B cell (primary cell): ENCODE measurements around the gene KLHL18. TPM values are rescaled to one million over a fixed set of nuclear protein-coding genes. Genes with fewer than 3 reads are reported as not detected.

ENCODE experiments used
- ATAC-seq: fragments of 200-7000 bp; cut with Tn5 transposase; one replicate; pipeline ENCODE4 v1.10.0; 2021; ENCODE audit warnings: low read depth, mild to moderate bottlenecking, moderate number of reproducible peaks, moderate library complexity
- CTCF ChIA-PET: fragments of 350-600 bp; sonication (Branson Sonifier 250); formaldehyde crosslinking; loops from one replicate; lab custom pipeline; 2021; ENCODE audit warnings: antibody characterized with exemption, inconsistent platforms; lab: Charles Lee
- POLR2A ChIA-PET: fragments of 350-600 bp; sonication (Branson Sonifier 250); formaldehyde crosslinking; loops from one replicate; lab custom pipeline; 2021; ENCODE audit warnings: antibody characterized with exemption; lab: Charles Lee
- DNase-seq: peaks from one replicate; pipeline ENCODE4 v3.0.0; 2013
- H2AFZ ChIP-seq: 2 replicates; pipeline ENCODE4 v1.6.1; 2012; ENCODE audit warnings: mild to moderate bottlenecking, low read depth, low read length; ENCODE audit not compliant: insufficient read depth, poor library complexity, severe bottlenecking
- H3K27ac ChIP-seq, 2 donors: 1 replicate in 1 of 2; 2 replicates in 1 of 2; pipeline ENCODE4 v1.5.1; 2012 to 2013; ENCODE audit warnings: low read length in 2 of 2, mild to moderate bottlenecking in 2 of 2, moderate library complexity in 1 of 2
- H3K27me3 ChIP-seq, 4 experiments: fragments of 200-600 bp in 1 of 4; sonication (generic) in 1 of 4; replicated peaks in 1 of 4; 1 replicate in 2 of 4; 2 replicates in 2 of 4; pipeline versions ENCODE4 v1.6.1 to v1.7.0; 2013 to 2016; ENCODE audit warnings: low read length in 3 of 4, mild to moderate bottlenecking in 2 of 4, mixed read lengths in 1 of 4, moderate library complexity in 1 of 4; ENCODE audit not compliant: insufficient read depth in 4 of 4, control insufficient read depth in 3 of 4; ENCODE audit errors: control extremely low read depth in 1 of 4
- H3K36me3 ChIP-seq, 2 experiments: replicated peaks in 1 of 2; 1 replicate in 1 of 2; 2 replicates in 1 of 2; pipeline versions ENCODE4 v1.6.1 to v1.7.1; 2013; ENCODE audit warnings: low read length in 1 of 2; ENCODE audit not compliant: insufficient read depth in 2 of 2, control insufficient read depth in 1 of 2; ENCODE audit errors: control extremely low read depth in 1 of 2, extremely low read depth in 1 of 2
- H3K4me1 ChIP-seq, 2 donors: fragments of 200-600 bp in 1 of 2; sonication (generic) in 1 of 2; 1 replicate in 1 of 2; 2 replicates in 1 of 2; pipeline versions ENCODE4 v1.5.1 to v1.6.1; 2013 to 2017; ENCODE audit warnings: low read length in 2 of 2; ENCODE audit not compliant: control insufficient read depth in 2 of 2, insufficient read depth in 2 of 2
- H3K4me2 ChIP-seq: replicated peaks from 2 replicates; pipeline ENCODE3; 2012; ENCODE audit warnings: mild to moderate bottlenecking, low read depth, low read length; ENCODE audit not compliant: poor library complexity, severe bottlenecking
- H3K4me3 ChIP-seq, 5 experiments: fragments of 200-600 bp in 1 of 5; sonication (generic) in 1 of 5; 1 replicate in 3 of 5; 2 replicates in 2 of 5; pipeline versions ENCODE4 v1.5.1 to v1.7.0; 2011 to 2016; ENCODE audit warnings: low read length in 4 of 5, mild to moderate bottlenecking in 4 of 5, low read depth in 2 of 5, control low read depth in 1 of 5, moderate library complexity in 1 of 5; ENCODE audit not compliant: insufficient read depth in 1 of 5; ENCODE audit errors: control extremely low read depth in 1 of 5, extremely low read depth in 1 of 5
- H3K79me2 ChIP-seq: fragments of 200-600 bp; sonication (generic); one replicate; pipeline ENCODE4 v1.6.0; 2016; ENCODE audit warnings: low read length; ENCODE audit not compliant: control insufficient read depth, insufficient read depth
- H3K9ac ChIP-seq: fragments of 200-600 bp; sonication (generic); 2 replicates; pipeline ENCODE4 v1.6.1; 2017; ENCODE audit warnings: mild to moderate bottlenecking, low read length, moderate library complexity
- H3K9me3 ChIP-seq, 3 donors: one replicate each; pipeline versions ENCODE4 v1.6.1 to v1.7.1; 2013; ENCODE audit warnings: low read length in 2 of 3; ENCODE audit not compliant: control insufficient read depth in 2 of 3, insufficient read depth in 1 of 3; ENCODE audit errors: control extremely low read depth in 1 of 3
- H4K20me1 ChIP-seq: 2 replicates; pipeline ENCODE4 v1.6.0; 2012; ENCODE audit warnings: mild to moderate bottlenecking, low read length; ENCODE audit not compliant: insufficient read depth, control insufficient read depth, poor library complexity, severe bottlenecking
- H3K27ac Mint-ChIP-seq: one replicate; pipeline ENCODE4 v1.8.0; 2021; ENCODE audit warnings: mixed read lengths
- H3K27me3 Mint-ChIP-seq: one replicate; pipeline ENCODE4 v1.8.0; 2021; ENCODE audit warnings: mixed read lengths
- H3K4me1 Mint-ChIP-seq: one replicate; pipeline ENCODE4 v1.8.0; 2021; ENCODE audit warnings: mixed read lengths
- H3K4me3 Mint-ChIP-seq: one replicate; pipeline ENCODE4 v1.8.0; 2021; ENCODE audit warnings: mixed read lengths
- H3K9me3 Mint-ChIP-seq: one replicate; pipeline ENCODE4 v1.8.0; 2022; ENCODE audit warnings: mixed read lengths; ENCODE audit not compliant: insufficient read depth
- EZH2 ChIP-seq: IDR thresholded peaks from 2 replicates; pipeline ENCODE4 v1.6.1; 2012; ENCODE audit warnings: borderline replicate concordance, low read depth, mild to moderate bottlenecking, moderate library complexity, low read length; ENCODE audit not compliant: insufficient read depth, poor library complexity, severe bottlenecking
- WGBS: methylation state at CpG from one replicate; pipeline ENCODE4 v1.1.5; 2013; ENCODE audit warnings: missing lambda C conversion rate; ENCODE audit not compliant: insufficient coverage; 5-methylcytosine and 5-hydroxymethylcytosine counted together
- intact Hi-C: fragments of 100-400 bp; cut with micrococcal nuclease; formaldehyde crosslinking; loops from one replicate; pipeline ENCODE4 v1.10.0; 2022
- polyA plus RNA-seq: library from polyadenylated mRNA; depleted of rRNA; stranded (reverse); fragments of >200 nt; gene quantifications from 2 replicates; pipeline ENCODE4 v1.2.3, GENCODE V29; 2012
- total RNA-seq, 2 donors: library from RNA; stranded (reverse); fragments of 120-200 nt in 1 of 2; gene quantifications; 1 replicate in 1 of 2; 2 replicates in 1 of 2; pipeline versions ENCODE4 v1.2.3 to v1.2.4, GENCODE V29; 2013 to 2022
- TF ChIP-seq, protein P1 (sequence below): fragments of 200-600 bp; IDR thresholded peaks from one replicate; pipeline ENCODE4 v1.8.0; 2022; ENCODE audit warnings: antibody characterized with exemption, mild to moderate bottlenecking

The KLHL18 gene
- total and polyA plus RNA-seq, 2 donors (not counting 1 experiment from before 2014, with no cell fraction given), result 30.9 to 50.8 TPM

DNA sequence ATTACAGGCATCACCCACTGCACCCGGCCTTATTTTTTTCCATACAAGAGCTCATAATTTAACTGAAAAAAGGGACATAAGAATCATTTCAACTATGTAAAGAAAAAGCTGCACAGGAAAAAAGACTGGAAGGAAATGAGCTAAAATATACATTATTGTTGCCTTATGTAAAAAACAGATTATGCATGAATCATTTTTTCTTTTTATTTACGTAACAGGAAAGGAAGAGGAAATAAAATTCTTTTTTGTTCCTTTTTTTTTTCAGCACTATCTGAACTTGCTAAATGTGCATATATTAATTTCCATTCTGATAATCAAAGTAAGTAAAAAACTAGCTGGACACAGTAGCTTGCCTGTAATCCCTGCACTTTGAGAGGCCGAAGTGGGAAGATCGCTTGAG, 12.2 kb upstream of the KLHL18 start:
- H3K4me3 ChIP-seq, result no peak overlapping the region
- POLR2A ChIA-PET, result no interaction called here
- WGBS, result no CpG with 5 or more reads among the region's 4 CpGs
- CTCF ChIA-PET, result interaction anchor here (0.6 to 1.6 kb wide), 2 partner anchors 54 to 99 kb away, joined by 5 read pairs; no protein-coding TSS in a partner anchor
- ATAC-seq, result no peak
- Mint-ChIP-seq H3K9me3 (no peaks in the 10 kb centered on the region), H3K27me3 (no peaks in the 10 kb centered on the region), H3K27ac (no peak overlapping the region), H3K4me1 (peaks cover 9% of the 10 kb centered on the region), H3K4me3 (no peak overlapping the region)
- no peak overlapping the region for H3K27ac ChIP-seq
- no peaks in the 10 kb centered on the region for H3K9me3 ChIP-seq
- no peak overlapping the region for H3K9ac ChIP-seq
- no peaks in the 10 kb centered on the region for H3K27me3 ChIP-seq
- no peak for DNase-seq
- H3K79me2 ChIP-seq, result no peaks in the 10 kb centered on the region
- intact Hi-C loops, result no loop called here
- H3K4me2 ChIP-seq, result no peak overlapping the region
- no peaks in the 10 kb centered on the region for H3K36me3 ChIP-seq
- H2AFZ ChIP-seq, result no peak overlapping the region
- peaks cover 4 to 7% of the 10 kb centered on the region in 2 donors for H3K4me1 ChIP-seq
- TF ChIP-seq, protein P1, sequence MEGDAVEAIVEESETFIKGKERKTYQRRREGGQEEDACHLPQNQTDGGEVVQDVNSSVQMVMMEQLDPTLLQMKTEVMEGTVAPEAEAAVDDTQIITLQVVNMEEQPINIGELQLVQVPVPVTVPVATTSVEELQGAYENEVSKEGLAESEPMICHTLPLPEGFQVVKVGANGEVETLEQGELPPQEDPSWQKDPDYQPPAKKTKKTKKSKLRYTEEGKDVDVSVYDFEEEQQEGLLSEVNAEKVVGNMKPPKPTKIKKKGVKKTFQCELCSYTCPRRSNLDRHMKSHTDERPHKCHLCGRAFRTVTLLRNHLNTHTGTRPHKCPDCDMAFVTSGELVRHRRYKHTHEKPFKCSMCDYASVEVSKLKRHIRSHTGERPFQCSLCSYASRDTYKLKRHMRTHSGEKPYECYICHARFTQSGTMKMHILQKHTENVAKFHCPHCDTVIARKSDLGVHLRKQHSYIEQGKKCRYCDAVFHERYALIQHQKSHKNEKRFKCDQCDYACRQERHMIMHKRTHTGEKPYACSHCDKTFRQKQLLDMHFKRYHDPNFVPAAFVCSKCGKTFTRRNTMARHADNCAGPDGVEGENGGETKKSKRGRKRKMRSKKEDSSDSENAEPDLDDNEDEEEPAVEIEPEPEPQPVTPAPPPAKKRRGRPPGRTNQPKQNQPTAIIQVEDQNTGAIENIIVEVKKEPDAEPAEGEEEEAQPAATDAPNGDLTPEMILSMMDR, result no peak
- no peak for TF ChIP-seq EZH2
- no peaks in the 10 kb centered on the region for H4K20me1 ChIP-seq

DNA sequence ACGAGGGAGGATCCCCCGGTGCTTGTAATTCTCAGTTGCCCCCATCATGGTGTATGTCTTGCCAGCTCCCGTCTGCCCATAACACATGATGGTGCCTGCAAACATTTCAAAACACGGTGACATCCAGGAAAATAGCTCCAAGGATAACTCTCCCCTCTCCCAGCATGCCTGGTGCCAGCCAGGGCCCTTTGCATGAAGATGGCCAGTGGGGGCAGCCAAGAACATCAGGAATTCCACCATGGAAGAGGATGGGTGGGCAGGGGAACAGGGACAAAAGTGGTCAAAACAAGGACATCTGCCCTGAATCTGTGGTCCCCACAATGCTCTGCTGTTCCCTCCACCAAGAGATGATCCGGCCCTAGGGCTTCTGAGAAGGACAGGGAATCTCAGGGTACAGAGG, 9.2 kb upstream of the KLHL18 start:
- 96% methylated on average over 4 of the region's 5 CpGs for WGBS
- Mint-ChIP-seq H3K4me3 (no peak overlapping the region), H3K27ac (no peak overlapping the region), H3K4me1 (no peaks in the 10 kb centered on the region), H3K9me3 (no peaks in the 10 kb centered on the region), H3K27me3 (no peaks in the 10 kb centered on the region)
- no peak overlapping the region for H3K9ac ChIP-seq
- CTCF ChIA-PET, result interaction anchor here (0.7 to 1.1 kb wide), 2 partner anchors 45 to 86 kb away, joined by 3 read pairs; no protein-coding TSS in a partner anchor
- H4K20me1 ChIP-seq, result no peaks in the 10 kb centered on the region
- no peak overlapping the region for H3K4me3 ChIP-seq
- ATAC-seq (no peak), DNase-seq (no peak)
- H3K27me3 ChIP-seq, result no peaks in the 10 kb centered on the region
- TF ChIP-seq, protein P1, result no peak
- no peak for TF ChIP-seq EZH2
- no peak overlapping the region for H3K4me2 ChIP-seq
- H3K27ac ChIP-seq, result no peak overlapping the region
- H2AFZ ChIP-seq, result no peak overlapping the region
- POLR2A ChIA-PET, result interaction anchor here (0.6 kb wide), 1 partner anchor 234 kb away, joined by 5 read pairs; no protein-coding TSS in a partner anchor
- no peaks in the 10 kb centered on the region for H3K79me2 ChIP-seq
- no peaks in the 10 kb centered on the region for H3K4me1 ChIP-seq
- no peaks in the 10 kb centered on the region for H3K36me3 ChIP-seq
- H3K9me3 ChIP-seq, result no peaks in the 10 kb centered on the region
- intact Hi-C loops, result no loop called here
